GM19372 (cell line): Measurements from ENCODE around the gene PRKG1.
"Not testable (repeated sequence)": the region's sequence is repeated elsewhere in the genome, so short reads cannot be mapped to it uniquely, and the experiment has no call there.

ENCODE experiments used
- ATAC-seq: cut with Tn5 transposase; IDR thresholded peaks from one replicate; pipeline ENCODE4 v1.9.1; 2021; ENCODE audit warnings: mild to moderate bottlenecking, low read depth, moderate library complexity; ENCODE audit not compliant: unreplicated experiment

Gene PRKG1

GRCh38 chr10:51405580-51406351 is 331.5 kb downstream of the PRKG1 start:
- no peak for ATAC-seq

- ATAC-seq: no peak
These were observed 332.3 kb downstream of the PRKG1 start for GRCh38 chr10:51406581-51406980.

GRCh38 chr10:51416494-51416893 is 342.2 kb downstream of the PRKG1 start:
- ATAC-seq: no peak

- no peak for ATAC-seq
These were observed 345.2 kb downstream of the PRKG1 start for GRCh38 chr10:51419196-51420093.

- no peak for ATAC-seq
These were observed 347.6 kb downstream of the PRKG1 start for GRCh38 chr10:51421853-51422252.

GRCh38 chr10:51422311-51423120 is 348.2 kb downstream of the PRKG1 start:
- ATAC-seq: peak; percentile 62

- ATAC-seq: no peak
These were observed 348.8 kb downstream of the PRKG1 start for GRCh38 chr10:51423121-51423452.

- ATAC-seq: no peak
These were observed 351.1 kb downstream of the PRKG1 start for GRCh38 chr10:51425431-51425830.

GRCh38 chr10:51427758-51428157 is 353.5 kb downstream of the PRKG1 start:
- ATAC-seq: no peak

- no peak for ATAC-seq
These were observed 356.2 kb downstream of the PRKG1 start for GRCh38 chr10:51430506-51430905.

GRCh38 chr10:51433949-51434475 is 359.7 kb downstream of the PRKG1 start:
- ATAC-seq: no peak

GRCh38 chr10:51436805-51437204 is 362.5 kb downstream of the PRKG1 start:
- no peak for ATAC-seq

GRCh38 chr10:51439645-51440044 is 365.4 kb downstream of the PRKG1 start:
- no peak for ATAC-seq

- ATAC-seq: no peak
These were observed 371.3 kb downstream of the PRKG1 start for GRCh38 chr10:51445588-51445987.

GRCh38 chr10:51447119-51447518 is 372.8 kb downstream of the PRKG1 start:
- ATAC-seq: no peak

GRCh38 chr10:51455762-51456161 is 381.5 kb downstream of the PRKG1 start:
- ATAC-seq: not testable (repeated sequence)

- ATAC-seq: no peak
These were observed 385.2 kb downstream of the PRKG1 start for GRCh38 chr10:51459476-51459875.

- ATAC-seq: no peak
These were observed 387.9 kb downstream of the PRKG1 start for GRCh38 chr10:51462076-51462779.

- ATAC-seq: no peak
These were observed 394.1 kb downstream of the PRKG1 start for GRCh38 chr10:51468424-51468823.

GRCh38 chr10:51469686-51470085 is 395.4 kb downstream of the PRKG1 start:
- no peak for ATAC-seq
